HG03196 (cell line): ENCODE results near the gene GRK4.
"Not testable (repeated sequence)": the region's sequence is repeated elsewhere in the genome, so short reads cannot be mapped to it uniquely, and the experiment has no call there.

Source experiments
- ATAC-seq: cut with Tn5 transposase; IDR thresholded peaks from one replicate; pipeline ENCODE4 v1.9.1; 2021; ENCODE audit not compliant: unreplicated experiment

Gene GRK4

GRCh38 chr4:2930758-2931511, 32.4 kb upstream of the GRK4 start:
- ATAC-seq: no peak

- peak; percentile 30 for ATAC-seq
These were observed 31.7 kb upstream of the GRK4 start for GRCh38 chr4:2931512-2932301.

GRCh38 chr4:2932321-2932950, 30.9 kb upstream of the GRK4 start:
- no peak for ATAC-seq

GRCh38 chr4:2932951-2933565, 30.3 kb upstream of the GRK4 start:
- ATAC-seq: no peak

- no peak for ATAC-seq
These were observed 29.8 kb upstream of the GRK4 start for GRCh38 chr4:2933566-2934076.

GRCh38 chr4:2934077-2934812, 29.1 kb upstream of the GRK4 start:
- no peak for ATAC-seq

- ATAC-seq: peak; percentile 49
These were observed 28.3 kb upstream of the GRK4 start for GRCh38 chr4:2934813-2935761.

GRCh38 chr4:2935762-2936743, 27.3 kb upstream of the GRK4 start:
- no peak for ATAC-seq

GRCh38 chr4:2936773-2937145, 26.6 kb upstream of the GRK4 start:
- ATAC-seq: no peak

- ATAC-seq: no peak
These were observed 26.1 kb upstream of the GRK4 start for GRCh38 chr4:2937146-2937857.

GRCh38 chr4:2937986-2938385, 25.4 kb upstream of the GRK4 start:
- no peak for ATAC-seq

GRCh38 chr4:2938411-2938810, 25.0 kb upstream of the GRK4 start:
- ATAC-seq: not testable (repeated sequence)

- no peak for ATAC-seq
These were observed 24.5 kb upstream of the GRK4 start for GRCh38 chr4:2938906-2939305.

GRCh38 chr4:2939383-2940243, 23.8 kb upstream of the GRK4 start:
- no peak for ATAC-seq

- no peak for ATAC-seq
These were observed 22.9 kb upstream of the GRK4 start for GRCh38 chr4:2940267-2941137.
